ENCODE data around the gene WDR33.

GRCh38 chr2:127733113-127733815 is 77.7 kb downstream of the WDR33 start:
- TF ChIP-seq CTCF (IDR thresholded peaks at IDR 0.05) = no peak
- TF ChIP-seq EP300 (IDR thresholded peaks at IDR 0.05) = no peak
- TF ChIP-seq POLR2A (IDR thresholded peaks at IDR 0.05) = no peak
